GM12891 (cell line): ENCODE measurements around the gene MFAP3.

Experiments used
- POLR2A ChIP-seq: IDR thresholded peaks from 2 replicates; pipeline ENCODE4 v1.6.1; 2011; ENCODE audit warnings: low read depth, low read length, control low read depth
- POLR2AphosphoS5 ChIP-seq: IDR thresholded peaks from 2 replicates; pipeline ENCODE4 v1.6.1; 2011; ENCODE audit warnings: low read depth, low read length, control low read depth
- POU2F2 ChIP-seq: IDR thresholded peaks from 2 replicates; pipeline ENCODE4 v1.6.1; 2011; ENCODE audit warnings: low read depth, mild to moderate bottlenecking, control low read depth, low read length, moderate library complexity
- SPI1 ChIP-seq: IDR thresholded peaks from 2 replicates; pipeline ENCODE4 v1.6.1; 2011; ENCODE audit warnings: low read depth, low read length, control low read depth
- TAF1 ChIP-seq: IDR thresholded peaks from 2 replicates; pipeline ENCODE4 v1.6.1; 2011; ENCODE audit warnings: low read depth, low read length, control low read depth

GRCh38 chr5:154044099-154044498, 5.3 kb downstream of the MFAP3 start:
- TF ChIP-seq POLR2AphosphoS5 (no peak), TAF1 (no peak), SPI1 (no peak), POLR2A (no peak), POU2F2 (no peak)
